Stimulated activated memory B cell treated with anti-CD40 and anti-IgM and Interleukin-4, amounts not matched to agents 10 μg/mL and 1 μg/mL and 100 μg/mL, for 72 hours (primary cell): Measurements from ENCODE around the gene KIAA0232.
A peak's percentile ranks its signal among the peaks of the same experiment; 100 is the strongest.
"Not testable (repeated sequence)": the region's sequence is repeated elsewhere in the genome, so short reads cannot be mapped to it uniquely, and the experiment has no call there.

Experiments used
- ATAC-seq: fragments of 150-1000 bp; cut with Tn5 transposase; 2 replicates; pipeline ENCODE4 v1.10.0; 2021
- H3K27ac Mint-ChIP-seq: one replicate; pipeline ENCODE4 v1.8.0; 2022; ENCODE audit warnings: mild to moderate bottlenecking, mixed read lengths
- H3K27me3 Mint-ChIP-seq: one replicate; pipeline ENCODE4 v1.8.0; 2022; ENCODE audit warnings: mixed read lengths
- H3K36me3 Mint-ChIP-seq: one replicate; pipeline ENCODE4 v1.8.0; 2022; ENCODE audit warnings: mixed read lengths
- H3K4me1 Mint-ChIP-seq: one replicate; pipeline ENCODE4 v1.8.0; 2022; ENCODE audit warnings: mixed read lengths
- H3K4me3 Mint-ChIP-seq: one replicate; pipeline ENCODE4 v1.8.0; 2022; ENCODE audit warnings: mild to moderate bottlenecking, moderate library complexity, mixed read lengths
- H3K9me3 Mint-ChIP-seq: one replicate; pipeline ENCODE4 v1.8.0; 2022; ENCODE audit warnings: mixed read lengths

KIAA0232 gene

GRCh38 chr4:6893449-6894085 is 111.0 kb downstream of the KIAA0232 start:
- ATAC-seq = no peak
- Mint-ChIP-seq H3K27me3 (no peaks in the 10 kb centered on the region), H3K4me1 (peaks cover 4% of the 10 kb centered on the region), H3K4me3 (no peak overlapping the region), H3K27ac (no peak overlapping the region), H3K9me3 (peaks cover 3% of the 10 kb centered on the region), H3K36me3 (no peaks in the 10 kb centered on the region)

GRCh38 chr4:6894086-6894478 is 111.6 kb downstream of the KIAA0232 start:
- ATAC-seq = no peak
- H3K9me3 Mint-ChIP-seq = peaks cover 3% of the 10 kb centered on the region
- H3K27ac Mint-ChIP-seq = no peak overlapping the region
- H3K4me1 Mint-ChIP-seq = peaks cover 9% of the 10 kb centered on the region
- no peak overlapping the region for H3K4me3 Mint-ChIP-seq
- no peaks in the 10 kb centered on the region for H3K27me3 Mint-ChIP-seq
- H3K36me3 Mint-ChIP-seq = no peaks in the 10 kb centered on the region

- Mint-ChIP-seq H3K4me3 (no peak overlapping the region), H3K4me1 (peaks cover 11% of the 10 kb centered on the region), H3K36me3 (no peaks in the 10 kb centered on the region), H3K27me3 (peaks cover 1% of the 10 kb centered on the region), H3K9me3 (peaks cover 3% of the 10 kb centered on the region), H3K27ac (no peak overlapping the region)
- no peak for ATAC-seq
Measured at GRCh38 chr4:6894528-6895498, 112.3 kb downstream of the KIAA0232 start.

GRCh38 chr4:6896035-6896434 is 113.5 kb downstream of the KIAA0232 start:
- peaks cover 11% of the 10 kb centered on the region for H3K27me3 Mint-ChIP-seq
- no peaks in the 10 kb centered on the region for H3K9me3 Mint-ChIP-seq
- ATAC-seq = no peak
- H3K4me1 Mint-ChIP-seq = peaks cover 11% of the 10 kb centered on the region
- H3K27ac Mint-ChIP-seq = no peak overlapping the region
- no peaks in the 10 kb centered on the region for H3K36me3 Mint-ChIP-seq
- H3K4me3 Mint-ChIP-seq = no peak overlapping the region

- Mint-ChIP-seq H3K27ac (no peak overlapping the region), H3K36me3 (no peaks in the 10 kb centered on the region), H3K4me3 (no peak overlapping the region), H3K27me3 (peaks cover 11% of the 10 kb centered on the region), H3K9me3 (no peaks in the 10 kb centered on the region), H3K4me1 (peaks cover 7% of the 10 kb centered on the region)
- ATAC-seq = no peak
Measured at GRCh38 chr4:6898763-6899162, 116.2 kb downstream of the KIAA0232 start.

GRCh38 chr4:6900181-6900812 is 117.8 kb downstream of the KIAA0232 start:
- Mint-ChIP-seq H3K4me3 (no peak overlapping the region), H3K27ac (no peak overlapping the region), H3K4me1 (peaks cover 7% of the 10 kb centered on the region), H3K27me3 (peaks cover 11% of the 10 kb centered on the region), H3K9me3 (no peaks in the 10 kb centered on the region), H3K36me3 (no peaks in the 10 kb centered on the region)
- ATAC-seq = no peak

- no peaks in the 10 kb centered on the region for H3K9me3 Mint-ChIP-seq
- H3K4me3 Mint-ChIP-seq = no peak overlapping the region
- H3K4me1 Mint-ChIP-seq = peaks cover 7% of the 10 kb centered on the region
- no peaks in the 10 kb centered on the region for H3K36me3 Mint-ChIP-seq
- H3K27ac Mint-ChIP-seq = no peak overlapping the region
- peak; percentile 42 for ATAC-seq
- H3K27me3 Mint-ChIP-seq = peaks cover 11% of the 10 kb centered on the region
Measured at GRCh38 chr4:6900956-6901355, 118.4 kb downstream of the KIAA0232 start.

- Mint-ChIP-seq H3K27ac (no peak overlapping the region), H3K36me3 (no peaks in the 10 kb centered on the region), H3K27me3 (peaks cover 13% of the 10 kb centered on the region), H3K9me3 (no peaks in the 10 kb centered on the region), H3K4me1 (peaks cover 7% of the 10 kb centered on the region), H3K4me3 (no peak overlapping the region)
- peak; percentile 48 for ATAC-seq
Measured at GRCh38 chr4:6901669-6902317, 119.3 kb downstream of the KIAA0232 start.

GRCh38 chr4:6902318-6903042 is 120.0 kb downstream of the KIAA0232 start:
- Mint-ChIP-seq H3K27ac (no peak overlapping the region), H3K4me1 (peaks cover 11% of the 10 kb centered on the region), H3K9me3 (no peaks in the 10 kb centered on the region), H3K27me3 (peaks cover 20% of the 10 kb centered on the region), H3K4me3 (no peak overlapping the region), H3K36me3 (no peaks in the 10 kb centered on the region)
- no peak for ATAC-seq

- no peaks in the 10 kb centered on the region for H3K9me3 Mint-ChIP-seq
- H3K27me3 Mint-ChIP-seq = peaks cover 9% of the 10 kb centered on the region
- no peak for ATAC-seq
- peaks cover 26% of the 10 kb centered on the region for H3K4me1 Mint-ChIP-seq
- H3K36me3 Mint-ChIP-seq = no peaks in the 10 kb centered on the region
- no peak overlapping the region for H3K4me3 Mint-ChIP-seq
- no peak overlapping the region for H3K27ac Mint-ChIP-seq
Measured at GRCh38 chr4:6905516-6906445, 123.3 kb downstream of the KIAA0232 start.

GRCh38 chr4:6906486-6906885 is 124.0 kb downstream of the KIAA0232 start:
- ATAC-seq, H3K27ac Mint-ChIP-seq, H3K27me3 Mint-ChIP-seq, H3K4me3 Mint-ChIP-seq, H3K9me3 Mint-ChIP-seq, H3K36me3 Mint-ChIP-seq: not testable (repeated sequence)
- H3K4me1 Mint-ChIP-seq = peaks cover 33% of the 10 kb centered on the region

GRCh38 chr4:6907658-6908191 is 125.2 kb downstream of the KIAA0232 start:
- no peak for ATAC-seq
- Mint-ChIP-seq H3K9me3 (no peaks in the 10 kb centered on the region), H3K36me3 (no peaks in the 10 kb centered on the region), H3K4me1 (peaks cover 42% of the 10 kb centered on the region), H3K27me3 (peaks cover 9% of the 10 kb centered on the region), H3K4me3 (no peak overlapping the region), H3K27ac (no peak overlapping the region)

GRCh38 chr4:6908432-6909112 is 126.0 kb downstream of the KIAA0232 start:
- Mint-ChIP-seq H3K27ac (peak overlapping the region; percentile 84), H3K27me3 (peaks cover 9% of the 10 kb centered on the region), H3K4me1 (peaks cover 47% of the 10 kb centered on the region), H3K4me3 (peak overlapping the region; percentile 84), H3K9me3 (no peaks in the 10 kb centered on the region), H3K36me3 (no peaks in the 10 kb centered on the region)
- ATAC-seq = no peak
